OCI-LY7 (cell line): ENCODE results near the gene ROBO2.
A peak's percentile ranks its signal among the peaks of the same experiment; 100 is the strongest.

ENCODE experiments used
- CTCF ChIP-seq: fragments of 200-600 bp; sonication (generic); conservative IDR thresholded peaks from 2 replicates; pipeline ENCODE4 v1.5.1; 2014; ENCODE audit warnings: mild to moderate bottlenecking, antibody characterized with exemption, low read length, moderate library complexity, mixed read lengths
- EZH2phosphoT487 ChIP-seq: fragments of 200-600 bp; sonication (generic); IDR thresholded peaks from 2 replicates; pipeline ENCODE4 v1.6.1; 2018; ENCODE audit warnings: low read depth, borderline replicate concordance, mild to moderate bottlenecking, mixed run types, antibody characterized with exemption, low read length, moderate library complexity, mixed read lengths

- TF ChIP-seq CTCF (0 out of 2 replicates have a peak, but pooled peaks have one; percentile 39), EZH2phosphoT487 (no peak)
Measured at GRCh38 chr3:77319711-77320110, 279.8 kb downstream of the ROBO2 start.
